ELR (cell line): ENCODE data around the gene PCCA.
A peak's percentile ranks its signal among the peaks of the same experiment; 100 is the strongest.

Experiments
- DNase-seq: peaks from one replicate; pipeline ENCODE4 v3.0.0-alpha.2; 2015; ENCODE audit warnings: low read depth

The PCCA gene

GRCh38 chr13:100423375-100423774, 334.5 kb downstream of the PCCA start:
- DNase-seq = peak; percentile 41

GRCh38 chr13:100428986-100429385, 340.1 kb downstream of the PCCA start:
- no peak for DNase-seq

GRCh38 chr13:100432611-100433010, 343.7 kb downstream of the PCCA start:
- no peak for DNase-seq

- DNase-seq = no peak
Measured at GRCh38 chr13:100433475-100433874, 344.6 kb downstream of the PCCA start.

GRCh38 chr13:100434010-100434763, 345.3 kb downstream of the PCCA start:
- DNase-seq = peak; percentile 77

GRCh38 chr13:100436099-100436498, 347.2 kb downstream of the PCCA start:
- no peak for DNase-seq

GRCh38 chr13:100438059-100438788, 349.3 kb downstream of the PCCA start:
- DNase-seq = no peak

GRCh38 chr13:100439247-100439970, 350.5 kb downstream of the PCCA start:
- peak; percentile 4 for DNase-seq

- peak; percentile 77 for DNase-seq
Measured at GRCh38 chr13:100440751-100441425, 352.0 kb downstream of the PCCA start.

GRCh38 chr13:100442095-100442832, 353.4 kb downstream of the PCCA start:
- no peak for DNase-seq

GRCh38 chr13:100443278-100443997, 354.5 kb downstream of the PCCA start:
- peak; percentile 13 for DNase-seq

- DNase-seq = peak; percentile 28
Measured at GRCh38 chr13:100443998-100444328, 355.1 kb downstream of the PCCA start.

- DNase-seq = no peak
Measured at GRCh38 chr13:100447831-100448230, 358.9 kb downstream of the PCCA start.

GRCh38 chr13:100451923-100452322, 363.0 kb downstream of the PCCA start:
- no peak for DNase-seq

GRCh38 chr13:100454876-100455275, 366.0 kb downstream of the PCCA start:
- DNase-seq = peak; percentile 71

- DNase-seq = no peak
Measured at GRCh38 chr13:100458673-100459072, 369.8 kb downstream of the PCCA start.

GRCh38 chr13:100459747-100460146, 370.9 kb downstream of the PCCA start:
- DNase-seq = no peak

GRCh38 chr13:100460266-100460665, 371.4 kb downstream of the PCCA start:
- no peak for DNase-seq

- no peak for DNase-seq
Measured at GRCh38 chr13:100460791-100461190, 371.9 kb downstream of the PCCA start.

- DNase-seq = no peak
Measured at GRCh38 chr13:100461309-100462030, 372.6 kb downstream of the PCCA start.
